Posterior cingulate gyrus (tissue), 11 donors: ENCODE measurements around the gene NRROS.
A peak's percentile ranks its signal among the peaks of the same experiment; 100 is the strongest.

Experiments
- DNase-seq, 10 donors: peaks; one replicate each; pipeline versions ENCODE4 v3.0.0 to v3.0.0-alpha.2; 2020 to 2021; ENCODE audit warnings: mixed read lengths in 3 of 10
- intact Hi-C: fragments of 100-400 bp; cut with DNase I; formaldehyde crosslinking; loops from one replicate; pipeline ENCODE4 v1.15.1; 2023

The NRROS gene

GRCh38 chr3:196645096-196645495 lies 5.6 kb downstream of the NRROS start:
- intact Hi-C loops = no loop called here
- peak in 1 of 10 donors; percentile 23 for DNase-seq

GRCh38 chr3:196645897-196646665 lies 6.6 kb downstream of the NRROS start:
- DNase-seq = peak in 2 of 10 donors; percentile 48 to 55
- intact Hi-C loops = no loop called here

GRCh38 chr3:196646666-196647216 lies 7.2 kb downstream of the NRROS start:
- DNase-seq = peak in 2 of 10 donors; percentile 47 to 77
- intact Hi-C loops = no loop called here

GRCh38 chr3:196650740-196651311 lies 11.3 kb downstream of the NRROS start:
- DNase-seq = peak in 4 of 10 donors; percentile 12 to 86 (median 59)
- intact Hi-C loops = no loop called here

GRCh38 chr3:196651819-196652218 lies 12.3 kb downstream of the NRROS start:
- intact Hi-C loops = no loop called here
- peak in 2 of 10 donors; percentile 38 to 40 for DNase-seq

- DNase-seq = peak in 2 of 10 donors; percentile 26 to 38
- intact Hi-C loops = no loop called here
These were observed 13.7 kb downstream of the NRROS start for GRCh38 chr3:196652961-196653795.

GRCh38 chr3:196654006-196654734 lies 14.7 kb downstream of the NRROS start:
- peak in 2 of 10 donors; percentile 1 to 32 for DNase-seq
- intact Hi-C loops = no loop called here

- DNase-seq = peak in 2 of 10 donors; percentile 43 to 78
- intact Hi-C loops = no loop called here
These were observed 15.2 kb downstream of the NRROS start for GRCh38 chr3:196654735-196655090.

- peak in 1 of 10 donors; percentile 62 for DNase-seq
- intact Hi-C loops = no loop called here
These were observed 16.0 kb downstream of the NRROS start for GRCh38 chr3:196655496-196655895.

GRCh38 chr3:196656213-196656612 lies 16.7 kb downstream of the NRROS start:
- intact Hi-C loops = no loop called here
- DNase-seq = peak in 1 of 10 donors; percentile 3

- intact Hi-C loops = no loop called here
- peak in 1 of 10 donors; percentile 74 for DNase-seq
These were observed 20.4 kb downstream of the NRROS start for GRCh38 chr3:196659901-196660351.

- peak in 1 of 10 donors; percentile 64 for DNase-seq
- intact Hi-C loops = no loop called here
These were observed 21.1 kb downstream of the NRROS start for GRCh38 chr3:196660381-196661166.

GRCh38 chr3:196661400-196661799 lies 21.9 kb downstream of the NRROS start:
- intact Hi-C loops = no loop called here

GRCh38 chr3:196662033-196662432 lies 22.5 kb downstream of the NRROS start:
- no peak for DNase-seq
- intact Hi-C loops = no loop called here

More at GRCh38 chr3:196661400-196661799, 21.9 kb downstream of the NRROS start:
- DNase-seq = peak in 1 of 10 donors; percentile 61

GRCh38 chr3:196662711-196663571 lies 23.4 kb downstream of the NRROS start:
- peak in 1 of 10 donors; percentile 12 for DNase-seq
- intact Hi-C loops = no loop called here

- intact Hi-C loops = no loop called here
- DNase-seq = peak in 8 of 10 donors; percentile 8 to 87 (median 32)
These were observed 26.7 kb downstream of the NRROS start for GRCh38 chr3:196666001-196666867.
